ENCODE measurements around the gene CGNL1. TPM values are rescaled to one million over a fixed set of nuclear protein-coding genes. Genes with fewer than 3 reads are reported as not detected.

Gene CGNL1
- total and polyA plus RNA-seq, 2 experiments from 2014 or later = 11.4 to 13.1 TPM

- Histone ChIP-seq H3K9me3 (ENCODE audit: low read depth) (no peaks in the 10 kb centered on the region), H3K79me2 (no peaks in the 10 kb centered on the region), H3K4me2 (no peak overlapping the region), H3K4me3 (no peak overlapping the region), H3K4me1 (ENCODE audit: insufficient read depth) (peaks cover 38% of the 10 kb centered on the region), H3K9me2 (replicated peaks; ENCODE audit: insufficient read depth) (no peaks in the 10 kb centered on the region), H2AFZ (no peak overlapping the region), H3K27ac (no peak overlapping the region), H4K20me1 (ENCODE audit: insufficient read depth, poor library complexity, severe bottlenecking) (no peaks in the 10 kb centered on the region), H3K36me3 (replicated peaks; ENCODE audit: insufficient read depth, low read depth) (no peaks in the 10 kb centered on the region), H3K27me3 (no peaks in the 10 kb centered on the region)
- 96% methylated on average over 9 of the region's 9 CpGs for WGBS (ENCODE audit: low lambda C conversion rate, missing lambda C conversion rate)
- no peak for DNase-seq (ENCODE audit: low spot score)
- TF ChIP-seq EZH2phosphoT487 (IDR thresholded peaks at IDR 0.05; ENCODE audit: low read depth, severe bottlenecking, unreplicated experiment) = no peak
- TF ChIP-seq EZH2 (IDR thresholded peaks at IDR 0.05; ENCODE audit: borderline replicate concordance) = no peak
- TF ChIP-seq CTCF (IDR thresholded peaks at IDR 0.05; ENCODE audit: poor library complexity) = no peak
These were observed 179.7 kb downstream of the CGNL1 start for GRCh38 chr15:57556040-57556439.

- H3K36me3 ChIP-seq (replicated peaks; ENCODE audit: insufficient read depth, low read depth) = no peaks in the 10 kb centered on the region
- peaks cover 29% of the 10 kb centered on the region for H3K4me1 ChIP-seq (ENCODE audit: insufficient read depth)
- H3K79me2 ChIP-seq = no peaks in the 10 kb centered on the region
These were observed 181.0 kb downstream of the CGNL1 start for GRCh38 chr15:57557267-57557666.

GRCh38 chr15:57557810-57558209, 181.5 kb downstream of the CGNL1 start:
- H3K36me3 ChIP-seq (replicated peaks; ENCODE audit: insufficient read depth, low read depth) = no peaks in the 10 kb centered on the region
- H3K9me2 ChIP-seq (replicated peaks; ENCODE audit: insufficient read depth) = no peaks in the 10 kb centered on the region
- TF ChIP-seq CTCF (IDR thresholded peaks at IDR 0.05; ENCODE audit: poor library complexity) = no peak
- TF ChIP-seq EZH2 (IDR thresholded peaks at IDR 0.05; ENCODE audit: borderline replicate concordance) = no peak
- no peak for TF ChIP-seq EZH2phosphoT487 (IDR thresholded peaks at IDR 0.05; ENCODE audit: low read depth, severe bottlenecking, unreplicated experiment)
- no peaks in the 10 kb centered on the region for H3K79me2 ChIP-seq
- H3K4me2 ChIP-seq = no peak overlapping the region
- H3K4me3 ChIP-seq = no peak overlapping the region
- no peaks in the 10 kb centered on the region for H4K20me1 ChIP-seq (ENCODE audit: insufficient read depth, poor library complexity, severe bottlenecking)
- DNase-seq (ENCODE audit: low spot score) = no peak
- no peaks in the 10 kb centered on the region for H3K27me3 ChIP-seq
- 97% methylated on average over 6 of the region's 6 CpGs for WGBS (ENCODE audit: low lambda C conversion rate, missing lambda C conversion rate)
- peaks cover 24% of the 10 kb centered on the region for H3K4me1 ChIP-seq (ENCODE audit: insufficient read depth)
- H2AFZ ChIP-seq = no peak overlapping the region
- no peak overlapping the region for H3K27ac ChIP-seq
- no peaks in the 10 kb centered on the region for H3K9me3 ChIP-seq (ENCODE audit: low read depth)

More at GRCh38 chr15:57557267-57557666, 181.0 kb downstream of the CGNL1 start:
- 96% methylated on average over 3 of the region's 3 CpGs for WGBS (ENCODE audit: low lambda C conversion rate, missing lambda C conversion rate)
- TF ChIP-seq EZH2phosphoT487 (IDR thresholded peaks at IDR 0.05; ENCODE audit: low read depth, severe bottlenecking, unreplicated experiment) = no peak
- no peak for TF ChIP-seq EZH2 (IDR thresholded peaks at IDR 0.05; ENCODE audit: borderline replicate concordance)
- TF ChIP-seq CTCF (IDR thresholded peaks at IDR 0.05; ENCODE audit: poor library complexity) = no peak
- no peak overlapping the region for H2AFZ ChIP-seq
- H3K27me3 ChIP-seq = no peaks in the 10 kb centered on the region
- no peak overlapping the region for H3K4me2 ChIP-seq
- no peaks in the 10 kb centered on the region for H4K20me1 ChIP-seq (ENCODE audit: insufficient read depth, poor library complexity, severe bottlenecking)
- no peak overlapping the region for H3K27ac ChIP-seq
- H3K9me3 ChIP-seq (ENCODE audit: low read depth) = no peaks in the 10 kb centered on the region
- DNase-seq (ENCODE audit: low spot score) = no peak
- H3K9me2 ChIP-seq (replicated peaks; ENCODE audit: insufficient read depth) = no peaks in the 10 kb centered on the region
- H3K4me3 ChIP-seq = no peak overlapping the region

GRCh38 chr15:57559875-57560274, 183.6 kb downstream of the CGNL1 start:
- H3K27ac ChIP-seq = peak overlapping the region; percentile 49
- peaks cover 11% of the 10 kb centered on the region for H3K4me1 ChIP-seq (ENCODE audit: insufficient read depth)
- no peaks in the 10 kb centered on the region for H3K27me3 ChIP-seq
- no peak overlapping the region for H3K4me3 ChIP-seq
- peak overlapping the region; percentile 9 for H3K4me2 ChIP-seq
- DNase-seq (ENCODE audit: low spot score) = peak; percentile 86
- no peaks in the 10 kb centered on the region for H3K36me3 ChIP-seq (replicated peaks; ENCODE audit: insufficient read depth, low read depth)
- H2AFZ ChIP-seq = no peak overlapping the region
- H3K9me2 ChIP-seq (replicated peaks; ENCODE audit: insufficient read depth) = no peaks in the 10 kb centered on the region
- TF ChIP-seq CTCF (IDR thresholded peaks at IDR 0.05; ENCODE audit: poor library complexity) = peak; percentile 82
- TF ChIP-seq EZH2phosphoT487 (IDR thresholded peaks at IDR 0.05; ENCODE audit: low read depth, severe bottlenecking, unreplicated experiment) = no peak
- H3K79me2 ChIP-seq = no peaks in the 10 kb centered on the region
- H4K20me1 ChIP-seq (ENCODE audit: insufficient read depth, poor library complexity, severe bottlenecking) = no peaks in the 10 kb centered on the region
- 34% methylated on average over 5 of the region's 5 CpGs for WGBS (ENCODE audit: low lambda C conversion rate, missing lambda C conversion rate)
- H3K9me3 ChIP-seq (ENCODE audit: low read depth) = no peaks in the 10 kb centered on the region

All from hepatocyte (in vitro differentiated cells).